OCI-LY3 (cell line): ENCODE measurements around the gene TVP23A.

Experiments
- H2AFZ ChIP-seq: fragments of 200-600, 300-600 bp; shearing (Covaris generic); 2 replicates; pipeline ENCODE4 v1.6.0; 2014; ENCODE audit warnings: antibody characterized with exemption, low read depth, low read length
- H3K27ac ChIP-seq: fragments of 200-600, 300-600 bp; sonication (generic); 2 replicates; pipeline ENCODE4 v1.5.1; 2014; ENCODE audit warnings: mild to moderate bottlenecking, low read length, moderate library complexity, mixed read lengths
- H3K27me3 ChIP-seq: fragments of 200-600, 300-600 bp; sonication (generic); 2 replicates; pipeline ENCODE4 v1.6.1; 2014; ENCODE audit warnings: low read depth, low read length, mixed read lengths
- H3K36me3 ChIP-seq: fragments of 200-600, 300-600 bp; sonication (generic); replicated peaks from 2 replicates; pipeline ENCODE3; 2014; ENCODE audit warnings: low read depth, low read length, mixed read lengths
- H3K4me1 ChIP-seq: fragments of 300-600, 200-600 bp; sonication (generic); 2 replicates; pipeline ENCODE4 v1.6.1; 2014; ENCODE audit warnings: low read length, mixed read lengths
- H3K4me2 ChIP-seq: fragments of 200-600, 300-600 bp; sonication (generic); 2 replicates; pipeline ENCODE4 v1.6.1; 2014; ENCODE audit warnings: low read length, mixed read lengths
- H3K4me3 ChIP-seq: fragments of 300-600, 200-600 bp; sonication (generic); 2 replicates; pipeline ENCODE4 v1.5.1; 2014; ENCODE audit warnings: antibody characterized with exemption, mild to moderate bottlenecking, low read length, moderate library complexity
- H3K79me2 ChIP-seq: fragments of 300-600, 200-600 bp; shearing (Covaris generic); 2 replicates; pipeline ENCODE4 v1.6.1; 2014; ENCODE audit warnings: mild to moderate bottlenecking, low read length, mixed read lengths
- H3K9ac ChIP-seq: fragments of 300-600, 200-600 bp; shearing (Covaris generic); 2 replicates; pipeline ENCODE4 v1.6.0; 2014; ENCODE audit warnings: mild to moderate bottlenecking, low read length, moderate library complexity
- H3K9me3 ChIP-seq: fragments of 200-600, 300-600 bp; shearing (Covaris generic); 2 replicates; pipeline ENCODE4 v1.6.1; 2014; ENCODE audit warnings: low read length, mixed read lengths; ENCODE audit not compliant: insufficient read depth
- H4K20me1 ChIP-seq: fragments of 200-600, 300-600 bp; sonication (generic); 2 replicates; pipeline ENCODE4 v1.6.1; 2016; ENCODE audit warnings: low read length, mixed read lengths; ENCODE audit not compliant: insufficient read depth
- EZH2phosphoT487 ChIP-seq: fragments of 200-600 bp; shearing (Covaris generic); IDR thresholded peaks from 2 replicates; pipeline ENCODE4 v1.6.1; 2018; ENCODE audit warnings: antibody characterized with exemption, mixed run types, low read depth
- TF ChIP-seq, protein P1 (sequence below): fragments of 200-600, 300-600 bp; sonication (generic); IDR thresholded peaks from 2 replicates; pipeline ENCODE4 v1.5.1; 2014; ENCODE audit warnings: antibody characterized with exemption, low read length, low read depth

The TVP23A gene

DNA sequence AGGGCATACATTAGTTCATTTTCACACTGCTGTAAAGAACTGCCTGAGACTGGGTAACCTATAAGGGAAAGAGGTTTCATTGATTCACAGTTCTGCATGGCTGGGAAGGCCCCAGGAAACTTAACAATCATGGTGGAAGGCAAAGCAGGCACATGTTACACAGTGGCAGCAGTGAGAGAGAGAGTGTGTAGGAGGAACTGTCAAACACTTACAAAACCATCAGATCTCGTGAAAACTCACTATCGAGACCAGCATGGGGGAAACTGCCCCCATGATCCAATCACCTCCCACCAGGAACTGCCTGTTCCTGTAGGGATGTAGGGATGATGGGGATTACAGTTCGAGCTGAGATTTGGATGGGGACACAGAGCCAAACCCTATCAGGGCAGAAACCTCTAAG lies 57.7 kb downstream of the TVP23A start:
- H3K9ac ChIP-seq = no peak overlapping the region
- H3K36me3 ChIP-seq = peaks cover 79% of the 10 kb centered on the region
- no peaks in the 10 kb centered on the region for H3K79me2 ChIP-seq
- TF ChIP-seq EZH2phosphoT487 = no peak
- TF ChIP-seq, protein P1, sequence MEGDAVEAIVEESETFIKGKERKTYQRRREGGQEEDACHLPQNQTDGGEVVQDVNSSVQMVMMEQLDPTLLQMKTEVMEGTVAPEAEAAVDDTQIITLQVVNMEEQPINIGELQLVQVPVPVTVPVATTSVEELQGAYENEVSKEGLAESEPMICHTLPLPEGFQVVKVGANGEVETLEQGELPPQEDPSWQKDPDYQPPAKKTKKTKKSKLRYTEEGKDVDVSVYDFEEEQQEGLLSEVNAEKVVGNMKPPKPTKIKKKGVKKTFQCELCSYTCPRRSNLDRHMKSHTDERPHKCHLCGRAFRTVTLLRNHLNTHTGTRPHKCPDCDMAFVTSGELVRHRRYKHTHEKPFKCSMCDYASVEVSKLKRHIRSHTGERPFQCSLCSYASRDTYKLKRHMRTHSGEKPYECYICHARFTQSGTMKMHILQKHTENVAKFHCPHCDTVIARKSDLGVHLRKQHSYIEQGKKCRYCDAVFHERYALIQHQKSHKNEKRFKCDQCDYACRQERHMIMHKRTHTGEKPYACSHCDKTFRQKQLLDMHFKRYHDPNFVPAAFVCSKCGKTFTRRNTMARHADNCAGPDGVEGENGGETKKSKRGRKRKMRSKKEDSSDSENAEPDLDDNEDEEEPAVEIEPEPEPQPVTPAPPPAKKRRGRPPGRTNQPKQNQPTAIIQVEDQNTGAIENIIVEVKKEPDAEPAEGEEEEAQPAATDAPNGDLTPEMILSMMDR = no peak
- no peaks in the 10 kb centered on the region for H3K9me3 ChIP-seq
- peaks cover 26% of the 10 kb centered on the region for H3K4me1 ChIP-seq
- no peak overlapping the region for H3K4me3 ChIP-seq
- H3K27ac ChIP-seq = no peak overlapping the region
- no peaks in the 10 kb centered on the region for H3K27me3 ChIP-seq
- no peak overlapping the region for H3K4me2 ChIP-seq
- H4K20me1 ChIP-seq = no peaks in the 10 kb centered on the region
- H2AFZ ChIP-seq = no peak overlapping the region

DNA sequence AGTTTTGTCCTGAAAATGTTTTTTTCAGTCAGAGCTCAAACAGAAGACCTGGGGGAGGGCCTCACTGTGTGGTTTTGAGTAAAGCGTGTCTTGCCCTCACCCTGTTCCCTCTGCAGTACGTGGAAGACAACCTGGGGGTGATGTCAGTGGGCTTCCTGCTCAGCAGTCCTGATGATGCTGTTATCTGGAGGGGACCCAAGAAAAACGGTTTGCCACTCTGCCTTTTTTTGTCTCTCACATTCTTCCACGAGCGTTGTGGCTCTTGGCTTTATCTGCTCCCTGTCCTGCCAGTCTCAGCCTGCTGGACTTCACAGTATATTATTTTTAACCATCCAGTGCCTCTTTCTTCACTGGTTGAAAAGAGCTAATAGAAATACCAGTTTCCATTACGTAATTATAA lies 62.0 kb downstream of the TVP23A start:
- H3K4me1 ChIP-seq = peaks cover 56% of the 10 kb centered on the region
- no peak overlapping the region for H3K27ac ChIP-seq

GRCh38 chr16:10754941-10755340 lies 63.7 kb downstream of the TVP23A start:
- Histone ChIP-seq H3K36me3 (peaks cover 48% of the 10 kb centered on the region), H3K27ac (peak overlapping the region; percentile 33), H3K4me3 (no peak overlapping the region), H2AFZ (no peak overlapping the region), H3K9me3 (no peaks in the 10 kb centered on the region), H3K79me2 (no peaks in the 10 kb centered on the region), H3K4me2 (peak overlapping the region; percentile 29), H3K27me3 (no peaks in the 10 kb centered on the region), H3K9ac (0 out of 2 replicates have a peak overlapping the region, but pooled peaks have one; percentile 2), H4K20me1 (no peaks in the 10 kb centered on the region), H3K4me1 (peaks cover 62% of the 10 kb centered on the region)
- no peak for TF ChIP-seq EZH2phosphoT487
- TF ChIP-seq, protein P1 = no peak

More for the DNA sequence above, 62.0 kb downstream of the TVP23A start:
- H2AFZ ChIP-seq = no peak overlapping the region
- H3K9ac ChIP-seq = no peak overlapping the region
- H3K4me2 ChIP-seq = no peak overlapping the region
- peaks cover 60% of the 10 kb centered on the region for H3K36me3 ChIP-seq
- no peaks in the 10 kb centered on the region for H3K79me2 ChIP-seq
- H3K9me3 ChIP-seq = no peaks in the 10 kb centered on the region
- TF ChIP-seq, protein P1 = no peak
- TF ChIP-seq EZH2phosphoT487 = no peak
- H4K20me1 ChIP-seq = no peaks in the 10 kb centered on the region
- no peak overlapping the region for H3K4me3 ChIP-seq
- H3K27me3 ChIP-seq = no peaks in the 10 kb centered on the region

GRCh38 chr16:10753670-10754069 lies 64.9 kb downstream of the TVP23A start:
- Histone ChIP-seq H2AFZ (no peak overlapping the region), H3K79me2 (no peaks in the 10 kb centered on the region), H3K27me3 (no peaks in the 10 kb centered on the region), H3K4me1 (peaks cover 62% of the 10 kb centered on the region), H3K9me3 (no peaks in the 10 kb centered on the region), H3K27ac (peak overlapping the region; percentile 91), H3K4me2 (peak overlapping the region; percentile 91), H3K9ac (peak overlapping the region; percentile 75), H4K20me1 (no peaks in the 10 kb centered on the region), H3K4me3 (peak overlapping the region; percentile 66), H3K36me3 (peaks cover 42% of the 10 kb centered on the region)
- TF ChIP-seq EZH2phosphoT487 = no peak
- TF ChIP-seq, protein P1 = no peak
